OCI-LY3 (cell line): ENCODE measurements around the gene CLEC16A.

Experiments used
- EZH2phosphoT487 ChIP-seq: fragments of 200-600 bp; shearing (Covaris generic); IDR thresholded peaks from 2 replicates; pipeline ENCODE4 v1.6.1; 2018; ENCODE audit warnings: antibody characterized with exemption, mixed run types, low read depth
- TF ChIP-seq, protein P1 (sequence below): fragments of 200-600, 300-600 bp; sonication (generic); IDR thresholded peaks from 2 replicates; pipeline ENCODE4 v1.5.1; 2014; ENCODE audit warnings: antibody characterized with exemption, low read length, low read depth

DNA sequence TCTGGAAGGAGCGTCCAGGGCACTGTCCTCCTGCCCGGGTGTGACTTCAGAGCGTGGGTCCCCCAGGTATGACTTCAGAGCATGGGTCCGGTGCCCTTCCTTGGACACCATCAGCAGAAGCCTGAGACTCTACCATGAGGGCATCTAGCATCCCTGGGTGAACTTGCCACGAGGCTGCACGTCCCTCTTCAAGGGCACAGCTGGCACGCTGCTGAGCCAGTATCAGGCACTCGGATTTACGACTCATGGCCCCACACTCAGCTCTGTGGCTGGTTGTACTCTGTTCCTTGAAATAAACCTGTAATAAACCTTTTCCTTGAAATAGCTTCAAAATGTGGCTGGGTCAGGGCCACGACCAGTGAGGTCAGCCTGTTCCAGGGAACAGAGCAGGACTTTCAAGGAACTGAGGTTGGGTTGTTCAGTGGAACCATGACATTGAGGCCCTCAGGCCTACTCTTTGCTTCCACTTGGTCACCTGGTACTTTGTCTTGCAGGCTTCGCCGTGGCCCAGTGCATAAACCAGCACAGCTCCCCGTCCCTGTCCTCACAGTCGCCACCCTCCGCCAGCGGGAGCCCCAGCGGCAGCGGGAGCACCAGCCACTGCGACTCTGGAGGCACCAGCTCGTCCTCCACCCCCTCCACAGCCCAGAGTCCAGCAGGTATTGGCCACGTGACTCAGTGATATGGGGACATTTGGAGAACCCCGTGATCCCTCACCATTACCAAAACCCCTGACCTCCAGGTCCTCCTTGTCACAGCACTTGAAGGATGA lies 221.7 kb downstream of the CLEC16A start:
- TF ChIP-seq, protein P1, sequence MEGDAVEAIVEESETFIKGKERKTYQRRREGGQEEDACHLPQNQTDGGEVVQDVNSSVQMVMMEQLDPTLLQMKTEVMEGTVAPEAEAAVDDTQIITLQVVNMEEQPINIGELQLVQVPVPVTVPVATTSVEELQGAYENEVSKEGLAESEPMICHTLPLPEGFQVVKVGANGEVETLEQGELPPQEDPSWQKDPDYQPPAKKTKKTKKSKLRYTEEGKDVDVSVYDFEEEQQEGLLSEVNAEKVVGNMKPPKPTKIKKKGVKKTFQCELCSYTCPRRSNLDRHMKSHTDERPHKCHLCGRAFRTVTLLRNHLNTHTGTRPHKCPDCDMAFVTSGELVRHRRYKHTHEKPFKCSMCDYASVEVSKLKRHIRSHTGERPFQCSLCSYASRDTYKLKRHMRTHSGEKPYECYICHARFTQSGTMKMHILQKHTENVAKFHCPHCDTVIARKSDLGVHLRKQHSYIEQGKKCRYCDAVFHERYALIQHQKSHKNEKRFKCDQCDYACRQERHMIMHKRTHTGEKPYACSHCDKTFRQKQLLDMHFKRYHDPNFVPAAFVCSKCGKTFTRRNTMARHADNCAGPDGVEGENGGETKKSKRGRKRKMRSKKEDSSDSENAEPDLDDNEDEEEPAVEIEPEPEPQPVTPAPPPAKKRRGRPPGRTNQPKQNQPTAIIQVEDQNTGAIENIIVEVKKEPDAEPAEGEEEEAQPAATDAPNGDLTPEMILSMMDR = no peak
- TF ChIP-seq EZH2phosphoT487 = no peak
